HG02885 (cell line): ENCODE measurements around the gene DEFB110.

Experiments
- ATAC-seq: cut with Tn5 transposase; IDR thresholded peaks from one replicate; pipeline ENCODE4 v1.9.1; 2021; ENCODE audit warnings: mild to moderate bottlenecking; ENCODE audit not compliant: unreplicated experiment, poor library complexity

DEFB110 gene

GRCh38 chr6:50021894-50022293, at the start of gene DEFB110:
DEFB110 (minus strand) TSS chr6:50021994; CDS start chr6:50021935, 59 bp downstream.
- no peak for ATAC-seq

- ATAC-seq = no peak
Observed at GRCh38 chr6:50070101-50070500, 48.3 kb upstream of the DEFB110 start.

DNA sequence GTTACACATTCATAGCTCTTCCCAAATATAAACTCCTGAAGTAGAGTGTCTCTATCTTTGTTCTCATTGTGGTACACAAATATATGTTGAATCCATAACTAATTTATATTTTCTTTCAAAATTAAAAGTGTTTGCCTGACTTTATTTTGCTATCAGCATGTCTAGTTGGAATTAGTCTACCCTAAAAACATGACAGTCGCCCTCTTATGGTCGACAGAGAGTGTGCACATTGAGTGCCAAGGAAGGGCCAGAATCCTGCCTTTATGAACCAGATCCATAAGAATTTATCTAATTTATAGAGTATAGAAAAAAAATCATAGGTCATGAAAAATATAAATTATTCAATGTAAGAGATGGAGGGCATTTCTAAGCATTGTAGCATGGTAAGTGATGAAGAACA, 40.3 kb upstream of the DEFB110 start:
- no peak for ATAC-seq

DNA sequence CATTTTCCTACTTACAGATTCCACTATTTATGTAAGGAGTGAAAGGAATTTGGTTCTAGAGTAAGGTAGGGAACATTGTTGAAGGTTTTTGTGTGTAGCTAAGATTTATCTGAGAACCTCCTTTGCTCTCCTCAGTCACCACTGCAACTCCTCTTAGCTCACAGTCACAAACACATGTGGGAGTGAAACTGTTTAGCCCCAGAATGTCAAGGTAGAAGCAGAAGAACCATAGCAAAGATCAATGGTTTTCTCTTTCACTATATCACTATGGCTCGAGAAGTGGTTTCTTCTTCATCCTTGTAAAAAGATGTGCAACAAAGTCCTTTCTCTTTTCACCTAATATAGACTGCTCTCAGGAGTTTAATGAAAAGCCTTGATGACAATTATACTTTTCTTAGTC, 34.4 kb upstream of the DEFB110 start:
- no peak for ATAC-seq

- no peak for ATAC-seq
Observed at GRCh38 chr6:50049829-50050228, 28.0 kb upstream of the DEFB110 start, which contains the start of gene DEFB112. DEFB112 (minus strand) TSS chr6:50049929; CDS start chr6:50049869, 60 bp downstream.

GRCh38 chr6:50047026-50047425, 25.2 kb upstream of the DEFB110 start:
- ATAC-seq = no peak

GRCh38 chr6:50030777-50031562, 9.2 kb upstream of the DEFB110 start:
- ATAC-seq = no peak

DNA sequence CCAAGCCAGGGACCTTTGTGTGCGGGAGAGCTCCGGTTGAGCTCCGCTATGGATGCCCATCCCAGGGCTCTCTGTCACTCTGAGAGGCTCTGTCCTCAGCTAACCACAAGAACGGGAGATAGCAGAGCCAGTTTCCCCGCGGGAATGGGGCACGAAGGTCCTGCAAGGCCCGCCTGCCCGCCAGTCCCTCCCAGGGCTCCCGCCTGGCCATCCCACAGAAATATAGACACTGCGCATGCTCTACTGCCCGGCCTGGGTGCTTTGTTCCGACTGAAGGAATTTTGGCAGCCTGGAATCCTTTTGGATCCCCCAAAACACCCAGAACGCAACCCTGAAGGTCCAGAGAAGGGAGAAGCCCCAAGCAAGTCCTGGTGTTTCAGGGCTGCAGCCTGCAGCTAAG, 8.6 kb upstream of the DEFB110 start:
- no peak for ATAC-seq

DNA sequence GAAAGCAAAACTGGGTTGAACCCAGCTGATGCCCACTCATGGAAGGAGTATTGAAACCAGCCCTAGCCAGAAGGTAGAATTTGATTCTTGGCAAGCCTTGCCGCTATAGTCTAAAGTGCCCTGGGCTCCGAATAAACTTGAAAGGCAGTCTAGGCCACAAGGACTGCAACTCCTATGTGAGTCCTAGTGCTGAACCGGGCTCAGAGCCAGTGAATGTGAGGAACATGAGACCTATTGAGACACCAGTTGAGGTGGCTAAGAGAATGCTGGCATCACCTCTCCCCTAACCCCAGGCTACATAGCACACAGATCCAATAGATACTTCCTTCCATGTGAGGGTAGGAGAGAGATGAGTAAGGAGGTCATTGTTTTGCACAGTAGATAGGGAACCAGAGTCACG, 3.5 kb upstream of the DEFB110 start:
- ATAC-seq = no peak

GRCh38 chr6:50007819-50008218, 14.0 kb downstream of the DEFB110 start:
- ATAC-seq = no peak

DNA sequence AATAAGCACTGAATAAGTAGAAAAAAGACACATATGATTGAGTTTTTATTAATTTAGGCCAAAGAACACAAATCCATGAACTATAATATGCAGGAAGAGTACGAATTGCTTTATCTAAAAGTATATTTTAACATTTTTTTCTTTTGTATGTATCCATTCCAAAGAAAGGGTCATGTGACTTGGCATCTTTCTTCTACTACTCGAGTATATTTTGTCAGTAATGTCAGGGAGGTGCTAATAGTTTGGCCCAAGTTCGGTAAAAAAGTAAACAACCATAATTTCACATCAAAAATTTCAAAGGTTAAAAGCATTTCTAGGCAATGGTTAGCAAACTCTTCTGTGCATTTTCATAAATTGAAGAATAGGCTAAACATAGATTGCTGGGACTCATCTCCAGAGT, 18.7 kb downstream of the DEFB110 start:
- no peak for ATAC-seq

- ATAC-seq = no peak
Observed at GRCh38 chr6:49995278-49995677, 26.5 kb downstream of the DEFB110 start.

DNA sequence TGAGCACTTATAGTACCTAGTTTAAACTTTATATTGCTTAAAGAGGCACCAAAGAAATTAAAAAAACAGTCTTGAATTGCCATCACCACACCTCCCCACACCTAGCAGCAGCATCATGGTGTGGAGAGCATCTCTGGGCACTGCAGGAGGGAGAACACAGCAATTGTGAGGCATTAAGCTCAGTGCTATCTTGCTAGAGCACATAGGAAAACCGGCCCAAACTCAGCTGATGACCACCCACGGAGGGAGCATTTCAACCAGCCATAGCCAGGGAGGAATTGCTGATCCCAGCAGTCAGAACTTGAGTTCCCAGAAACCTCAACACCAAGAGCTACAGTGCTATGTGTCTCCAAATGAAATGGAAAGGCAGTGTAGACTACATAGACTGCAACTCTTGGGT, 32.9 kb downstream of the DEFB110 start:
- no peak for ATAC-seq

DNA sequence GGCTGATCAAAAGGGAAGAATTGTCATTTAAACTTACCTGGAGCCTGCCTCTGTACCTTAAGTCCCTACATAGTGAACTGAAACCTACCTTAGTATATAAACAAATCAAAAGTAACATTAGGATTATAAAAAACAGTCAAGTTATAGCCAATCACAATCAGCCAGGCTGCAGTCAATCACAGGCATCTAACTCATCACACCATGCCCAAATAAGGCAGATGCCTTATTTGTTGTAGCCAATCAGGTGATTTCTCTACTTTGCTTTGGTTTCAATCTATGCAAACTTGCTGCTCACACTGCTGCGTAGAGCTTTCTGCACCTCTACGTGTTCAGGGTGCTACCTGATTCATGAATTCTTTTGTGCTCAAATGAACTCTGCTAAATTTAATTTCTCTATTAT, 34.0 kb downstream of the DEFB110 start:
- no peak for ATAC-seq

DNA sequence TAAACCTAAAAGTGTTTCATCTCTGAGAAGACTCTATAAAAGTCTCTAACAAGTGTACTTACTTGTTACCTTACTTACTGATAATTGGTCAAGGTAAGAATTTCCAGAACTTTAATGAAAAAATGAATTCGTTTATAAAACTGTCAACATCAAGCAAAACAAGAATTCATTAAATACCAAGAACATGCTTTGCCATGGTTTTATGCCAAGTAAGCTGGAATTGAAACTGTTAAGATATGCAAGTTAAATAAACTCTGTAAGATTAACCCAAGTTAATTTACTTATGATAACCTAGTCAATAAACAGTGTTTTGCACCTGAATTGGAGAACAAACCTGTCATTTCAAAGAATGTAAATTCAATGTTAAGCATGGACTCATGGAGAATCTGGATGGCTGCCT, 35.2 kb downstream of the DEFB110 start:
- ATAC-seq = no peak

DNA sequence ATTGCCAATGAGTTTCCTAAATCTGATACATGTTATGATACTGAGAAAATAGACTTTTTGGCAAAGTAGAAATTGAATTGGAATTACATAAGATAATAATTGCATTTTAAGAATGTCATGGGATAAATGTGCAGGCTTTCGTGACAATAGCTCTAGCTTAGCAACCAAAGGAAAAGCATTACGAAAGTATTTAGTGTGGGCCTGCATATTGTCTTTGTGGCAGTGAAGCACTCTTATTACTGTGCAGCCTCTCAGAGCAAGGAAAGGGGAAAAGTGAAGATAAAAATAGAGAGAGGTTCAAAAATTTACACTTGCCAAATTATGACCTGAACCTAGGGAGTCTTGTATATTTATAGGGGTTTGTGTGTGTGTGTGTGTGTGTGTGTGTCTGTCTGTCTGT, 39.7 kb downstream of the DEFB110 start:
- ATAC-seq = no peak

DNA sequence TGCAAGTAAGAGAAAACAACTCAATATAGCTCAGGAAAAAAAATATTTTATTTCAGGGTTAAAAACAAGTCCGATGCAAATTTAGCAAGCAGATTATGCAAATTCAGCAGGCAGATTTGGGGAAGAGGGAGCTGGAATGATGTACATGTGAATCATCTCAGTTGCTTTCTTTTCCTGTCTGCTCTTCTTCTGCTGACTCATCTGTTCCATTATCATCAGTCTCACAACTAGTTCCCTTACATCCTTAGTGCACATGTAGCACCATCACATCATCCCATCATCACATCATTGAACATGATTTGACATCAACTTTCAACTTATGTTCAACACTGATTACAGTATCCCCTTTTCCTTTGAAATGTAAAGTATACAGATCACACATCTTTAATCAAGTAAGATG, 40.9 kb downstream of the DEFB110 start:
- peak; percentile 45 for ATAC-seq

DNA sequence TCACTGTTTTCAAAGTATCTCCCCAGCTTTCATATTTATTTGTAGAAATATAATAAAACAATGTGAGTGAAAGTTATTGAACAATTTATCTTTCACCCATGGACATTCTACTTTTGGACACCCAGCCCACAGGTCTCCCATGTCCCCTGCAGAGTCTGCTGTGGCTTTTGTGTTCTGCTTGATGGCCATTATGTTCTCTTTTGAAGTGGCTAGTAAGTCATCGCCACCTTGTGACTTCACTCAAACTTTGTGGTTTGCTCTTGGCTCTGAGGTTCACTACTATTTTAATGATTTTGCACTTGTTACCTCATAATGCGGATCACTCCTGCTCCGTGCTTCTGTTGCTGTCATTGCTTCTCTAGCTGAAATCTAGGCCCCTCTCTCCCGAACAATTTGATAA, 42.2 kb downstream of the DEFB110 start:
- ATAC-seq = no peak

GRCh38 chr6:49978332-49979226, 43.2 kb downstream of the DEFB110 start:
- no peak for ATAC-seq

DNA sequence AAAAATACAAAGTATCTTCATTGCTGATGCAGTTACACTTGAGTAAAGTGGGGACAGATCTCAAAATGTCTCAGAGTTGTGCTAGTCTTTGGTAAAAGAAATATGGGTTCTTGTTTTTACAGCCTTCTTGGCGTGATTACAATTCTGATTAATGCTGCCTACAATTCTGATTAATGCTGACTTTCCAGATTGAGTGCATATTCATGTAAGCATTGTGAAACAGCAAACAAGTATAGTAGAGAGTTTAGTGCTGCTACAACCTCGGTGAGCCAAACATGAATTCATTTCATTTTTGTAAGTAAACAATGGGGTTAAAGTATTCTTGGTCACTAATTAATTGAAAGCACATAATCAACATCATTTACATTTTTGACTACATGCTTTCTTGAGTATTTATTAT, 52.2 kb downstream of the DEFB110 start, which contains the start of gene DEFB113:
Gene DEFB113, minus strand, starts transcription at position 21 of the 400 bp plus-strand sequence. Its CDS starts 0 bp downstream, at position 21.
- no peak for ATAC-seq
